Spleen (tissue), 11 donors: ENCODE measurements around the gene KLHDC10. TPM values are rescaled to one million over a fixed set of nuclear protein-coding genes. Genes with fewer than 3 reads are reported as not detected.

Experiments
- DNase-seq: peaks from one replicate; pipeline ENCODE4 v3.0.0-alpha.2; 2020
- H3K27ac ChIP-seq, 8 donors: fragments of 200-600 bp; sonication (generic) in 7 of 8; 1 replicate in 4 of 8; 2 replicates in 4 of 8; pipeline versions ENCODE4 v1.5.0 to v1.8.0; 2016 to 2021; ENCODE audit warnings: inconsistent platforms in 4 of 8, mild to moderate bottlenecking in 4 of 8, moderate library complexity in 1 of 8
- H3K27me3 ChIP-seq, 7 donors: fragments of 200-600 bp; sonication (generic) in 6 of 7; replicated peaks in 1 of 7; 1 replicate in 4 of 7; 2 replicates in 3 of 7; pipeline versions ENCODE4 v1.5.0 to v1.8.0; 2016 to 2021; ENCODE audit warnings: inconsistent platforms in 3 of 7, mild to moderate bottlenecking in 1 of 7
- H3K36me3 ChIP-seq, 6 donors: fragments of 200-600 bp; sonication (generic) in 5 of 6; 1 replicate in 4 of 6; 2 replicates in 2 of 6; pipeline versions ENCODE4 v1.5.0 to v1.8.0; 2016 to 2021; ENCODE audit warnings: inconsistent platforms in 2 of 6
- H3K4me1 ChIP-seq, 6 donors: fragments of 200-600 bp; sonication (generic) in 5 of 6; 1 replicate in 3 of 6; 2 replicates in 3 of 6; pipeline versions ENCODE4 v1.5.0 to v1.8.0; 2016 to 2021; ENCODE audit warnings: inconsistent platforms in 3 of 6
- H3K4me3 ChIP-seq, 8 donors: fragments of 200-600 bp; sonication (generic) in 7 of 8; 1 replicate in 4 of 8; 2 replicates in 4 of 8; pipeline versions ENCODE4 v1.5.0 to v1.8.0; 2016 to 2021; ENCODE audit warnings: inconsistent platforms in 4 of 8, mild to moderate bottlenecking in 4 of 8, moderate library complexity in 2 of 8
- H3K9me3 ChIP-seq, 8 donors: fragments of 200-600 bp; sonication (generic) in 7 of 8; 1 replicate in 4 of 8; 2 replicates in 4 of 8; pipeline versions ENCODE4 v1.5.0 to v1.8.0; 2016 to 2021; ENCODE audit warnings: inconsistent platforms in 4 of 8
- POLR2A ChIP-seq, 3 donors: fragments of 450-650 bp; IDR thresholded peaks; one replicate each; pipeline ENCODE4 v1.5.1; 2017; ENCODE audit warnings: antibody characterized with exemption in 3 of 3, mild to moderate bottlenecking in 1 of 3
- POLR2AphosphoS5 ChIP-seq, 3 donors: sonication (generic); formaldehyde crosslinking; IDR thresholded peaks; one replicate each; pipeline ENCODE4 v1.5.1; 2017; ENCODE audit warnings: antibody characterized with exemption in 3 of 3
- WGBS, 5 donors: extraction: QIAGEN DNeasy Blood & Tissue Kit in 3 of 5; methylation state at CpG; one replicate each; pipeline versions ENCODE4 v1.1.5 to v1.1.7; 2013 to 2018; 5-methylcytosine and 5-hydroxymethylcytosine counted together
- intact Hi-C: fragments of 100-400 bp; cut with DNase I; formaldehyde crosslinking; loops from one replicate; pipeline ENCODE4 v1.15.0; 2023; ENCODE audit warnings: low total_unique reads
- polyA plus RNA-seq, 3 donors: library from polyadenylated mRNA; stranded (reverse); fragments of 200-250 nt; gene quantifications; one replicate each; pipeline ENCODE4 v1.2.1, GENCODE V29; 2013
- total RNA-seq, 7 donors: library from RNA; depleted of rRNA in 3 of 7; stranded (reverse); fragments of >200 nt in 3 of 7; fragmentation: NEBNext Ultra II Directional in 4 of 7; extraction: Animal tissue kit (Norgen Biotek cat#: 25700) in 4 of 7; gene quantifications; one replicate each; pipeline versions ENCODE4 v1.1.0 to v1.2.1, GENCODE V29; 2016 to 2021
- TF ChIP-seq, protein P1 (sequence below), 11 experiments: fragments of 200-600 bp in 7 of 11; fragments of 450-650 bp in 4 of 11; sonication (generic) in 4 of 11; IDR thresholded peaks in 8 of 11; conservative IDR thresholded peaks in 3 of 11; 1 replicate in 7 of 11; 2 replicates in 4 of 11; pipeline versions ENCODE4 v1.4.0 to v1.8.0; 2016 to 2021; ENCODE audit warnings: antibody characterized with exemption in 11 of 11, inconsistent platforms in 4 of 11, mild to moderate bottlenecking in 1 of 11
- donor health status: healthy with polysubstance abuse.
- donor health status: DM: no; HTN: no; CAD: no; lungs with moderate emphysema.
- donor health status: DM: no; HTN: no; CAD: no.
- donor health status: Bipolar disorder and iron deficiency.
- donor health status: healthy.
- donor health status: DM: no; HTN: no; CAD: no.
- donor health status: DM: yes; HTN: yes; CAD: no.

KLHDC10 gene
- total and polyA plus RNA-seq, 10 donors = 4.8 to 33.7 (median 21.9) TPM

DNA sequence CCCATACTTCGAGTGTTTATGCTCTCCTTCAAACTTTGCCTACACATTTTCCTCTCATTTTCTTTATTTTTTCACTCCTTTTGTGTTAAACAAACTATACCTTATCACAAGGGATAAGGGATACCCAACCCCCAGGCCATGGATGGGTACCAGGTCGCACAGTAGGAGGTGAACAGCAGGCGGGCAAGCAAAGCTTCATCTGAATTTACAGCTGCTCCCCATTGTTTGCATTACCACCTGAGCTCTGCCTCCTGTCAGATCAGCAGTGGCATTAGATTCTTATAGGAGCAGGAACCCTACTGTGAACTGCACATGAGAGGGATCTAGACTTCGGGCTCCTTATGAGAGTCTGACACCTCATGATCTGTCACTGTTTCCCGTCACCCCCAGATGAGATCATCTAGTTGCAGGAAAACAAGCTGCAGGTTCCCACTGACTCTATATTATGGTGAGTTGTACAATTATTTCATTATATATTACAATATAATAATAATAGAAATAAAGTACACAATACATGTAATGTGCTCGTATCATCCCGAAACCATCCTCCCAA lies 47.6 kb upstream of the KLHDC10 start:
- intact Hi-C loops = no loop called here
- peaks cover 3 to 100% (median 95%) of the 10 kb centered on the region in 6 donors for H3K36me3 ChIP-seq
- no peaks in the 10 kb centered on the region for H3K27me3 ChIP-seq
- H3K4me3 ChIP-seq = no peak overlapping the region
- no peaks in the 10 kb centered on the region for H3K9me3 ChIP-seq
- no peak for DNase-seq
- WGBS, 5 donors = 95 to 96% (median 96%) methylated on average over 7 of the region's 7 CpGs
- peaks cover 0 to 10% (median 0%) of the 10 kb centered on the region in 6 donors for H3K4me1 ChIP-seq
- H3K27ac ChIP-seq = no peak overlapping the region
- TF ChIP-seq POLR2AphosphoS5 (IDR thresholded peaks at IDR 0.05) (no peak), POLR2A (IDR thresholded peaks at IDR 0.05) (no peak)
- TF ChIP-seq, protein P1, sequence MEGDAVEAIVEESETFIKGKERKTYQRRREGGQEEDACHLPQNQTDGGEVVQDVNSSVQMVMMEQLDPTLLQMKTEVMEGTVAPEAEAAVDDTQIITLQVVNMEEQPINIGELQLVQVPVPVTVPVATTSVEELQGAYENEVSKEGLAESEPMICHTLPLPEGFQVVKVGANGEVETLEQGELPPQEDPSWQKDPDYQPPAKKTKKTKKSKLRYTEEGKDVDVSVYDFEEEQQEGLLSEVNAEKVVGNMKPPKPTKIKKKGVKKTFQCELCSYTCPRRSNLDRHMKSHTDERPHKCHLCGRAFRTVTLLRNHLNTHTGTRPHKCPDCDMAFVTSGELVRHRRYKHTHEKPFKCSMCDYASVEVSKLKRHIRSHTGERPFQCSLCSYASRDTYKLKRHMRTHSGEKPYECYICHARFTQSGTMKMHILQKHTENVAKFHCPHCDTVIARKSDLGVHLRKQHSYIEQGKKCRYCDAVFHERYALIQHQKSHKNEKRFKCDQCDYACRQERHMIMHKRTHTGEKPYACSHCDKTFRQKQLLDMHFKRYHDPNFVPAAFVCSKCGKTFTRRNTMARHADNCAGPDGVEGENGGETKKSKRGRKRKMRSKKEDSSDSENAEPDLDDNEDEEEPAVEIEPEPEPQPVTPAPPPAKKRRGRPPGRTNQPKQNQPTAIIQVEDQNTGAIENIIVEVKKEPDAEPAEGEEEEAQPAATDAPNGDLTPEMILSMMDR (IDR thresholded peaks at IDR 0.05 in 8 of 11, conservative IDR thresholded peaks at IDR 0.05 in 3 of 11) = no peak

GRCh38 chr7:130024390-130024789 lies 45.9 kb upstream of the KLHDC10 start:
- no peak for TF ChIP-seq POLR2AphosphoS5 (IDR thresholded peaks at IDR 0.05)
- no peak for TF ChIP-seq POLR2A (IDR thresholded peaks at IDR 0.05)
- TF ChIP-seq, protein P1 (IDR thresholded peaks at IDR 0.05 in 8 of 11, conservative IDR thresholded peaks at IDR 0.05 in 3 of 11) = no peak
- no peak for DNase-seq
- H3K36me3 ChIP-seq = peaks cover 3 to 100% (median 95%) of the 10 kb centered on the region in 6 donors

DNA sequence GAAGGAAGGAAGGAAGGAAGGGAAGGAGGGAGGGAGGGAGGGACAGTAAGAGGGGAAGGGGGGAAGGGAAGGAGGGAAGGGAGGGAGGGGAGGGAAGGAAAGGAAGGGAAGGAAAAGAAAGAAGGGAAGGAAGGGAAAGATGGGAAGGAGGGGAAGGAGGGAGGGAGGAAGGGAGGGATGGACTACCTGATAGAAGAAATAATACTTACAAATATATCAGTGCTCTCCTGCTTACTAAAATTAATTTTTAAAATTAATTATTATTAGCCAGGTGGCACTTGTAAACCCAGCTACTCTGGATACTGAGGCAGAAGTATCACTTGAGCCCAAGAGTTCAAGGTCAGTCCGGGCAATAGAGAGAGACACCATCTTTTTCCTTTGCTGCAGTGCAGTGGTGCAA lies 37.6 kb upstream of the KLHDC10 start:
- Histone ChIP-seq H3K27ac (no peak overlapping the region), H3K9me3 (no peaks in the 10 kb centered on the region), H3K27me3 (no peaks in the 10 kb centered on the region), H3K4me1 (no peaks in the 10 kb centered on the region), H3K4me3 (no peak overlapping the region), H3K36me3 (peaks cover 0 to 98% (median 80%) of the 10 kb centered on the region in 6 donors)
- DNase-seq = no peak
- intact Hi-C loops = no loop called here
- WGBS, 5 donors = 57 to 88% (median 77%) methylated on average over 1 of the region's 1 CpG
- TF ChIP-seq, protein P1 (IDR thresholded peaks at IDR 0.05 in 8 of 11, conservative IDR thresholded peaks at IDR 0.05 in 3 of 11) = no peak
- TF ChIP-seq POLR2AphosphoS5 (IDR thresholded peaks at IDR 0.05) (no peak), POLR2A (IDR thresholded peaks at IDR 0.05) (no peak)

More at GRCh38 chr7:130024390-130024789, 45.9 kb upstream of the KLHDC10 start:
- Histone ChIP-seq H3K9me3 (no peaks in the 10 kb centered on the region), H3K27me3 (no peaks in the 10 kb centered on the region), H3K4me1 (peaks cover 0 to 10% (median 0%) of the 10 kb centered on the region in 6 donors), H3K4me3 (no peak overlapping the region), H3K27ac (no peak overlapping the region)
- WGBS, 5 donors = 94 to 97% (median 96%) methylated on average over 5 of the region's 5 CpGs
- intact Hi-C loops = no loop called here

GRCh38 chr7:130037703-130038102 lies 32.6 kb upstream of the KLHDC10 start:
- Histone ChIP-seq H3K27me3 (no peaks in the 10 kb centered on the region), H3K27ac (no peak overlapping the region), H3K4me1 (no peaks in the 10 kb centered on the region), H3K36me3 (peaks cover 4 to 99% (median 78%) of the 10 kb centered on the region in 6 donors), H3K4me3 (no peak overlapping the region), H3K9me3 (no peaks in the 10 kb centered on the region)
- DNase-seq = no peak
- intact Hi-C loops = no loop called here
- TF ChIP-seq, protein P1 (IDR thresholded peaks at IDR 0.05 in 8 of 11, conservative IDR thresholded peaks at IDR 0.05 in 3 of 11) = no peak
- TF ChIP-seq POLR2A (IDR thresholded peaks at IDR 0.05) = no peak
- no peak for TF ChIP-seq POLR2AphosphoS5 (IDR thresholded peaks at IDR 0.05)
